ENCODE measurements around the gene RPL35. TPM values are rescaled to one million over a fixed set of nuclear protein-coding genes. Genes with fewer than 3 reads are reported as not detected.

Gene RPL35
- total and polyA plus RNA-seq, 2 experiments from 2014 or later, result 1,202 to 4,143 TPM

DNA sequence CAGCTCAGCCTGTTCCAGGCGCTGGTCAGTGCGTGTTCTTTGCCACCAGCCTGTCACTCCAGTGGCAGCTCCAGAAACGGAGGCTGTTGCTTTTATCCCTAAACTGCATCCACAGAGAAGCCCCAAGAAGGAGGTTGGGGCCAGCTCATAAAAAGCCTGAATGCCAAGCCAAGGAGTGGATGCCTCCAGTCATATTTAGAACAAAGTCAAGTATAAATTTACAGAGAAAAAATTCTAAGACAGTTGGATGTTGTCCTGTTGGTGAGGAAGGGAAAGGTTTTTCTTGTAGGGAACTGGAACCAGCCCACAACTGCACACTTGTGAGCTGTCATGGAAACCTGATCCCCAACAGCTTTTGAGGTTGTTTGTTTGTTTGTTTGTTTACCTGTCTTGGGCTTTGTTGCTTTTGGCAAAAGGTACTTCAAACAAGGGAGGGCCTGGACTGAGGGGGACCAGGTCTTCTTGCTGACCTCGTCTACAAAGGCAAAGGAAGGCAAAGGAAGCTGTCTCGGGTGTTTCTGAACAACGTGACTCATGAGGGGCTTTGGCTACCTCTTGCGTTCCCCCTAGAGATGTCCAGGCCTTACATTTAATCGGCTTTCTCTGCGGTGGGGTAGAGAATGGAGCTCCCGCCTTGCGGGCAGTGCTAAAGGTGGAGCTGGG lies 48.1 kb downstream of the RPL35 start:
- Mint-ChIP-seq H3K4me1 (peaks cover 30% of the 10 kb centered on the region), H3K27ac (peak overlapping the region; percentile 68; the same call in 1 of the 2 replicates), H3K4me3 (no peak overlapping the region), H3K9me3 (no peaks in the 10 kb centered on the region), H3K27me3 (ENCODE audit: insufficient read depth, low read depth, poor library complexity) (peaks cover 12% of the 10 kb centered on the region), H3K36me3 (ENCODE audit: low read depth) (no peaks in the 10 kb centered on the region; the same call in 2 of the 3 replicates)
- Histone ChIP-seq H2AFZ (no peak overlapping the region), H3F3A (replicated peaks; ENCODE audit: low read depth) (0 out of 2 replicates have a peak, but pooled peaks cover 4% of the 10 kb centered on the region), H3K4me3 (no peak overlapping the region), H3K27ac (ENCODE audit: low read depth) (0 out of 2 replicates have a peak overlapping the region, but pooled peaks have one; percentile 45), H3K79me2 (replicated peaks; ENCODE audit: insufficient read depth) (no peaks in the 10 kb centered on the region), H3K36me3 (ENCODE audit: insufficient read depth) (no peaks in the 10 kb centered on the region), H4K20me1 (replicated peaks; ENCODE audit: insufficient read depth) (no peaks in the 10 kb centered on the region), H3K9me2 (ENCODE audit: insufficient read depth) (no peaks in the 10 kb centered on the region), H3K4me1 (ENCODE audit: insufficient read depth) (peaks cover 14% of the 10 kb centered on the region), H3K27me3 (ENCODE audit: insufficient read depth) (no peaks in the 10 kb centered on the region), H3K4me2 (no peak overlapping the region)
- ATAC-seq, result no peak
- DNase-seq (ENCODE audit: low spot score), result no peak
- TF ChIP-seq, protein P1, sequence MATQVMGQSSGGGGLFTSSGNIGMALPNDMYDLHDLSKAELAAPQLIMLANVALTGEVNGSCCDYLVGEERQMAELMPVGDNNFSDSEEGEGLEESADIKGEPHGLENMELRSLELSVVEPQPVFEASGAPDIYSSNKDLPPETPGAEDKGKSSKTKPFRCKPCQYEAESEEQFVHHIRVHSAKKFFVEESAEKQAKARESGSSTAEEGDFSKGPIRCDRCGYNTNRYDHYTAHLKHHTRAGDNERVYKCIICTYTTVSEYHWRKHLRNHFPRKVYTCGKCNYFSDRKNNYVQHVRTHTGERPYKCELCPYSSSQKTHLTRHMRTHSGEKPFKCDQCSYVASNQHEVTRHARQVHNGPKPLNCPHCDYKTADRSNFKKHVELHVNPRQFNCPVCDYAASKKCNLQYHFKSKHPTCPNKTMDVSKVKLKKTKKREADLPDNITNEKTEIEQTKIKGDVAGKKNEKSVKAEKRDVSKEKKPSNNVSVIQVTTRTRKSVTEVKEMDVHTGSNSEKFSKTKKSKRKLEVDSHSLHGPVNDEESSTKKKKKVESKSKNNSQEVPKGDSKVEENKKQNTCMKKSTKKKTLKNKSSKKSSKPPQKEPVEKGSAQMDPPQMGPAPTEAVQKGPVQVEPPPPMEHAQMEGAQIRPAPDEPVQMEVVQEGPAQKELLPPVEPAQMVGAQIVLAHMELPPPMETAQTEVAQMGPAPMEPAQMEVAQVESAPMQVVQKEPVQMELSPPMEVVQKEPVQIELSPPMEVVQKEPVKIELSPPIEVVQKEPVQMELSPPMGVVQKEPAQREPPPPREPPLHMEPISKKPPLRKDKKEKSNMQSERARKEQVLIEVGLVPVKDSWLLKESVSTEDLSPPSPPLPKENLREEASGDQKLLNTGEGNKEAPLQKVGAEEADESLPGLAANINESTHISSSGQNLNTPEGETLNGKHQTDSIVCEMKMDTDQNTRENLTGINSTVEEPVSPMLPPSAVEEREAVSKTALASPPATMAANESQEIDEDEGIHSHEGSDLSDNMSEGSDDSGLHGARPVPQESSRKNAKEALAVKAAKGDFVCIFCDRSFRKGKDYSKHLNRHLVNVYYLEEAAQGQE (IDR thresholded peaks at IDR 0.05; ENCODE audit: unreplicated experiment), result no peak
- no peak for TF ChIP-seq NANOG (IDR thresholded peaks at IDR 0.05; ENCODE audit: borderline replicate concordance)

DNA sequence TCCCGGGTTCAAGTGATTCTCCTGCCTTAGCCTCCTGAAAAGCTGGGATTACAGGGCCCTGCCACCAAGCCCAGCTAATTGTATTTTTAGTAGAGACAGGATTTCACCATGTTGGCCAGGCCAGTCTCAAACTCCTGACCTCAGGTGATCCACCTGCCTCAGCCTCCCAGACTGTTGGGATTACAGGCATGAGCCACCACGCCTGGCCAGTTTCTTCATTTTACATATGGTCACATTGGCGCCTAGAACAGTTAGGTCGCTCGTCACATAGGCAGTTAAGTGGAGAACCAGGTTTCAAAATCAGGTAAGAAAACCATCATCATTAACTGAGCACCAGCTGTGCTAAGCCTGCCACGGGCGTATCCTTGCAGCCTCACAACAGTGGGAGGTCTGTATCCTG lies 48.7 kb downstream of the RPL35 start:
- no peaks in the 10 kb centered on the region for H3K9me2 ChIP-seq (ENCODE audit: insufficient read depth)
- H3K4me3 ChIP-seq, result no peak overlapping the region
- H3K36me3 ChIP-seq (ENCODE audit: insufficient read depth), result no peaks in the 10 kb centered on the region
- H4K20me1 ChIP-seq (replicated peaks; ENCODE audit: insufficient read depth), result no peaks in the 10 kb centered on the region
- H3F3A ChIP-seq (replicated peaks; ENCODE audit: low read depth), result 0 out of 2 replicates have a peak, but pooled peaks cover 4% of the 10 kb centered on the region
- no peak overlapping the region for H3K27ac ChIP-seq (ENCODE audit: low read depth)
- DNase-seq (ENCODE audit: low spot score), result no peak
- Mint-ChIP-seq H3K27me3 (ENCODE audit: insufficient read depth, low read depth, poor library complexity) (peaks cover 12% of the 10 kb centered on the region), H3K9me3 (no peaks in the 10 kb centered on the region), H3K36me3 (ENCODE audit: low read depth) (no peaks in the 10 kb centered on the region; the same call in 2 of the 3 replicates), H3K4me1 (peaks cover 34% of the 10 kb centered on the region), H3K4me3 (no peak overlapping the region), H3K27ac (no peak overlapping the region)
- H3K4me1 ChIP-seq (ENCODE audit: insufficient read depth), result peaks cover 14% of the 10 kb centered on the region
- no peaks in the 10 kb centered on the region for H3K27me3 ChIP-seq (ENCODE audit: insufficient read depth)
- H2AFZ ChIP-seq, result no peak overlapping the region
- H3K79me2 ChIP-seq (replicated peaks; ENCODE audit: insufficient read depth), result no peaks in the 10 kb centered on the region
- no peak for ATAC-seq
- no peak overlapping the region for H3K4me2 ChIP-seq
- TF ChIP-seq, protein P2, sequence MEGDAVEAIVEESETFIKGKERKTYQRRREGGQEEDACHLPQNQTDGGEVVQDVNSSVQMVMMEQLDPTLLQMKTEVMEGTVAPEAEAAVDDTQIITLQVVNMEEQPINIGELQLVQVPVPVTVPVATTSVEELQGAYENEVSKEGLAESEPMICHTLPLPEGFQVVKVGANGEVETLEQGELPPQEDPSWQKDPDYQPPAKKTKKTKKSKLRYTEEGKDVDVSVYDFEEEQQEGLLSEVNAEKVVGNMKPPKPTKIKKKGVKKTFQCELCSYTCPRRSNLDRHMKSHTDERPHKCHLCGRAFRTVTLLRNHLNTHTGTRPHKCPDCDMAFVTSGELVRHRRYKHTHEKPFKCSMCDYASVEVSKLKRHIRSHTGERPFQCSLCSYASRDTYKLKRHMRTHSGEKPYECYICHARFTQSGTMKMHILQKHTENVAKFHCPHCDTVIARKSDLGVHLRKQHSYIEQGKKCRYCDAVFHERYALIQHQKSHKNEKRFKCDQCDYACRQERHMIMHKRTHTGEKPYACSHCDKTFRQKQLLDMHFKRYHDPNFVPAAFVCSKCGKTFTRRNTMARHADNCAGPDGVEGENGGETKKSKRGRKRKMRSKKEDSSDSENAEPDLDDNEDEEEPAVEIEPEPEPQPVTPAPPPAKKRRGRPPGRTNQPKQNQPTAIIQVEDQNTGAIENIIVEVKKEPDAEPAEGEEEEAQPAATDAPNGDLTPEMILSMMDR (conservative IDR thresholded peaks at IDR 0.05; ENCODE audit: low read depth in 2 of 2), result no peak
- TF ChIP-seq EZH2 (IDR thresholded peaks at IDR 0.05; ENCODE audit: low read depth, unreplicated experiment) (no peak), POLR2AphosphoS5 (IDR thresholded peaks at IDR 0.05; ENCODE audit: low read depth) (no peak), ZNF114 (CRISPR knock-in tag; IDR thresholded peaks at IDR 0.05) (no peak), EZH2phosphoT487 (IDR thresholded peaks at IDR 0.05; ENCODE audit: unreplicated experiment) (no peak)

Data from GM23338 (cell line).